Measurements from ENCODE around the gene CNTD1.

Gene CNTD1

DNA sequence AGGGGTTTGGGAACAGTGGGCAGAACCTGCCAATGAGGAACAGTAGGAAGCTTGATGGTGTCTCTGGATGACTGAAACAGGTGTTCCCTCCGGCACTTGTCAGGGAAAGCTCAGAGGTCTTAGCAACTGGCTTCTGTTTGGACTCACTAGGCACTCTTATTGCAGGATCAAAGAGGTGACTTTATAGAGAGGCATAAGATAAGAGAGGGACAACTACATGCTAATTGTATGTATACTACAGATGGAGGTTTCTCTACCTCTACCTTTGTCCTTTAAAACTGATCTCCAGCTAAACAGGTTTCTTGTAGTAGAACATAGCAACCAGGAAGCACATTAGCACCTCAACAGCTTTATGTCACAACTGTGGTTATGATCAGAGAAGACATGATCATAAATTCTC is 7.6 kb downstream of the CNTD1 start:
- no peak for DNase-seq

DNA sequence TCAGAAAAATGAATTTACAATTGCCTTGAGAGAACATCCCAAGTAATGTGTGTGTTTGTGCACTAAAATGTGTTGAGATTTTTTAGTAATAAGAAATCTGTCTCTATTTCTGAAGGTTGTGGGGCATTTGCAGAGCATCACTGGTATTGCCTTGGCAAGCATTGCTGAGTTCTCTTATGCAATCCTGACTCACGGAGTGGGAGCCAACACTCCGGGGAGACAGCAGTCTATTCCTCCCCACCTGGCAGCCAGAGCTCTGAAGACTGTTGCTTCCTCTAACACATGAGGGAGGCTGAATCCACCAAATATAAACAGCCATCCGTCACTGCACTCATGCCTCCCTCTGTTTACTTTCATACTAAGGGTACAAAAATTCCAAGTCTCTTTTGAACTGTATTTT is 10.6 kb downstream of the CNTD1 start:
- DNase-seq: no peak

DNA sequence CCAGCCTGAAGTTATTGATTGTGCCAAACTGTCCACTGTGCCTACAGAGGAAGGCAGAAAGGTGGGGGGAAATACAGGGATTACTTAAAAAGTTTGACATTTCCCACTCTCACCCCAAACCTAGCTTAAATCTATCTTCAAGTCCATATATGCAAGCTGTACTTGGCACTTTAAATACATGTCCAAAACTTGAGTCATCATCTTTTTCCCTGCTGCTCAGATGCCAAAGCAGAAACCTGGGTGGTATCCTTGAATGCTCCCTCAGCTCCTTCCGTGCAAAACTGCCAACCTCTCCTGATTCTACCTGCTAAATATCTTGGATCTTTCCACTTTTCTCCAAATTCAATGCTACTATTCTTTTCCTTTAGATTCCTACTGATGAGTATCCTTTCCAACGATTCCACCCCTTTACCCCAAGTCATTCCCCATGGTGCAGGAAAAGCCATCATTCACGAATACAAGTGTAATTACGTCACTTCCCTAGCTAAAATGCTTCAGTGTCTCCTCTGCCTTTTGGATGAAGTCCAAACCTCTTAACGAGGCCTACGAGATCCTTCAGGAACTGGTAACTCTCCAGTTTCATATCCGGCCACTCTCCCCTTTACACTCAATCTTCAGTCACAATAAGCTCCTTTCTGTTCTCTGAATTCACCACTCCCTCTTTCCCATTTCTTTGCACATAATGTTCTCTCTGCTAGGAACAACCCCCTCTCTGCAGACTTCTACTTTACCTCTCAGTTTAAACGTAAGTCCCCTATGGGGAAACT is 16.2 kb downstream of the CNTD1 start:
- no peak for DNase-seq

DNA sequence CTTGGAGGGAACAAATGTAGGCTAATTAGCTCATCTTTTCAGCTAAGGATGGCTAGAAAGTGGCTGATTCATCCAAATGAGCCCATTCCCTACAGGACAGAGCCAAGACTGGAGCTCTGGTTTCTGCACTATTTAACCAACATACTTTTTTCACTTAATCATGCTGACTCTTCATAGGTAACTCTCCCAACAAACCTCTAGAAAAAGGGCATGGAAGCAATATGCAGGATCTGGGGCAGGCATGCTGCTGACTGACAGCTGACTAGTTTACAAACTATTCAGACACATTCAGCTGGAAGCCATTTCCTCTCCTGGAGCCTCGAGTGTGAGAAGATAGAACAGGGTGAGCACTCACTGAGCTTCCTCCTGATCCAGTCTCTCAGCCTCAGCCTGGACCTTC is 19.2 kb downstream of the CNTD1 start:
- DNase-seq: no peak

DNA sequence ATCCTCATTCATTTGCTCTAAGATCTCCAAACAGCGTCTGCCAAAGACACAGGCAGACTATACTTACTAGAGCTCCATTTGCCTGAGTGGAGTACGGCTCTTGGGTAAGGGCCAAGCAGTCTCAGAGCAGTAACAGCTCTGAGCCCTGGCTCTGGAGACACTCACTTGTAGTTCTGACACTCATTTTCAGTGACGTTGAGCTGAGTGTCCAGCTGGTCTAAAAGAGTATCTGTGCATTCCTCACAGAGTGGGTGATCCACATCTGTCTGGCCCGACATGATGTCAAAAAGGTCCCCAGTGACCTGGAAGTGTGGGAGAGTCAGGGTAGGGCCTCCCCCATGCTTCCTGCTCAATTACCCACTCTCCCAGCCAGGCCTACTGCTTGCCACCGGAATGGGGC is 19.7 kb downstream of the CNTD1 start:
- no peak for DNase-seq

DNA sequence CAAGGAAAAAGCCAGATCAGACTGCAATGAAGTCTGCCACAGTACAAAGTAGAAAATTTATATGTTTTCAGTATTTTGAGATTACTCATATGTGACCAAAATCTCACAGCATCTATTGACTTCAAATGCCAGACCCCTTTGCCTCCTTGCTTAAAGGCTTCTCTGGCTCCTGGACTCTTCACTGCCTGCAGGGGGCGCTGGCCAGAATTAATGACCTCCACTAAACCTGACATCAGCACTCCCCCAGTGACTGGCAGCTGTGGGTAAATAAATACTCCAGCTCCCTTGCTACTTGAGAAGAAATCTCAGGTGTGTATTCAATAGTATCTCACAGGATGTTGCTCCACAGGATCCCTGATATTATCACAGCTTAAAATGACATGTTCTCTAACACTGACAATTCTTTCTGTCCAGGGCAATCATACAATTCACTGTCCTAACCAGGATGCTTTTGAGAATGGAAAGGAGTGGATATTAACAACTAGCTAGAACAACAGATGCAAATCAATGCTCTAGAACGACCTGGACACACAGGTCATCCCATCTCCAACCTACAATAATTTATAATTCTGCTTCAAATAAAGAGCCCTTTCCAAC is 21.4 kb downstream of the CNTD1 start:
- peak; percentile 38 for DNase-seq

DNA sequence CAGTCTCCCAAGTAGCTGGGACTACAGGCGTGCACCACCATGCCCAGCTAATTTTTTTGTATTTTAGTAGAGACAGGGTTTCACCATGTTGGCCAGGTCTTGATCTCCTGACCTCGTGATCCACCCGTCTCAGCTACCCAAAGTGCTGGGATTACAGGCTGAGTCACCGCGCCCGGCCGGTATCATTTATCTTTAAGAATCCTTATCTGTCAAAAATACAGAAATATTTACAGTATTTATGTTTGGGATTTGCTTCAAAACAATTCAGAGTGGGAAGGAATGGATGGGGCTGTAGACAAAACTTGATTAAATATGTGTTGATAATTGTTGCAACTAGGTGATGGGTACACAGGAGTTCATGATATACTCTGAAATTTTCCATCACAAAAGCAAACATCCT is 22.5 kb downstream of the CNTD1 start:
- no peak for DNase-seq

DNA sequence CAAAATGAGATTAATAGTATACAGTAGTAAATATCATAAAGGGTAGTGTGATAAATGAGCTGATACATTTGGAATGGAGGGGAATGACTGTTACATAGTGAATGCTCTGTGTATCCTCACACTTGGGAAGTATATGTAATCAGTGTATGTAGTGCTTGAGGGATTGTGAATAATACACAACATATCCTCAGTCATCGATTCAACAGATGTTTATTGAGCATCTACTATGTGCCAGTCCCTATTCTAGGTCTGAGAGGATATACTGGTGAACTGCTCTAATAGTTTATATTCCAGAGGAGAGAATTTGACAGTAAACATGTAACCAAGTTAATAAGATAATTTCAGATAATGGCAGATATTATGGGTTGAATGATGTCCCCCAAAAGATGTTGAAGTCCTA is 28.8 kb downstream of the CNTD1 start:
- no peak for DNase-seq

DNA sequence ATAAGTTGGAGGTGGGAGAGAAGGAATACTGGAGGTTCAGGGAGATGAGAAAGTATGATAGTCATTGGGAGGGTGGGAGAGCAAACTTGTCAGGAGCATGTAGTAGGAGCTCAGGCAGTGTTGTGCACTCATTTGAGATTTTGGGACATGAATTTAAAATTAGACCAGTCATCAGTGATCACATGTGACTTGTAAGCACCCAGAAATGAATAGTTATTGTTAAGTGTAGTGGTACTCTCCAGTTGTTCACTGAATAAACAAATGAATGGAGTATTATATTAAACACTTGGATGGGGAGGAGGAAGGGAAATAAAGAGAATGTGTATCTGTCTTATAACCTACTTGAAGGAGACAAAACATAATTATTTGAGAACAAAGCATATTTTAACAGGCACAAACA is 32.3 kb downstream of the CNTD1 start:
- no peak for DNase-seq

DNA sequence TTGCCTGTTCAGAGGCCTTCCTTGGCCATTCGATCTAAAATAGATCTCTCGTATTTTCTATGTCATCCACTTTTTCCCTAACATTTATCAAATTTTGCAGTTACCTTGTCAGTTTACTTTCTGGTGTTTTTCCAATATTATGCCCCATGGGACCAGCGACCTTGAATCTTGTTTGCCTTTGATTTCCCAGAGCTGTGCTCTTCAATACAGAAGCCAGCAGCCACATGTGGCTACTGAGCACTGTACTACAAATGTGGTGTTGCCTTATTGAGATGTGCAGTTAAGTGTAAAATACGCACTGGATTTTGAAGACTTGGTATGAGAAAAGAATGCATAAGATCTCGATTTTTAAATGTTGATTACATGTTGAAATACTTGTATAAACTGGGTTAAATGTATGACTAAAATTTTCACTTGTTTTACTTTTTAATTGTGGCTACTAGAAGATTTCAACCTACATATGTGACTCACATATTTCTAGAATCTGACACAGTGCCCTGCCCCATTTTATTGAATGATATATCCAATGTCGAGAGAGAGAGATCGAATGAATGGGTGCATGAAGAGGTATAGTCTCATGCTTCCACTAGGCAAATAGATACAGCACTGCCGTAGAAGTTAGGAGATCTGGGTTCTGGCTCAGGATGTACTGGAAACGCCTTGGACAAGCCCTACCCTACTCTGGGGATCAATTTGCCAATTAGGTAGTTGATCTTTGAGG is 33.7 kb downstream of the CNTD1 start:
- no peak for DNase-seq

DNA sequence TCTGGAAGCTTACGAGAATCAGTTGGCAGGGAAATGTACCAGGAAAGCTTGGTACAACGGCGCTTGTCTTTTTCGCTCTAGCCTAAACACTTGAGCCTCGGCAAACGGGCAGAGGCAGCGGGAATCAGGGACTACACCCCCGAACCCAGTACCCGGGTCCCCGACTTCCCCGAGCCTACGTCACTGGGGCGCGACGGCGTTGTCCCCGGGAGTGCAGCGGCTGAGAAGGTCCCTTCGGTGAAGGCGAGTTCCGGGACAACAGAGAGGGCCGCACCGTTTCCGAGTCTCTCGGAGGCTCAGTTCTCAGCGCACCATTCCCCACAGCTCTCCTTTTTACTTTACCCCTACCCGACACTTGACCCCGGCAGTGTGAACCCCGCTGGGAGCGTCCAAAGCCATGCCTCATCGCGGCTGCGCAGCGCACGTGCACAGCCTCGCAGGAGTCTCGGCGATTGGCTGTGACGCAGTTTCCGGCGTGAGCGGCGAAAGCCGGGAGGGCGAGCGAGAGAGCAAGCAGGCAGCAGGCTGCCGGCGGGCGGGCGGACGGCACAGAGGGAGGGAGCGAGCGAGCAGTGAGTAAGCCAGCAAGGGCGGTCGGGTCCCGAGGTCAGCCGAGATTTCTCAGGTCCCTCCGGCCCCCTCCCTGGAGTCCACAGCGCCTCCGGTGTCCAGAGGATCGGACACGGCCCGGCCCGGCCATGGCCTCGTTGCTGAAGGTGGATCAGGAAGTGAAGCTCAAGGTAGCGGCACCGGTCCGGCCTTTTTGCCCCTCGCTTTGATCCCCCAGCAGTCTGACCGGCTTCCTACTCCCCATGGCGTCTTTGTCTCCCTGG is 34.5 kb downstream of the CNTD1 start, which contains the start of gene PSME3:
Gene PSME3, plus strand, starts transcription at position 464 of the 833 bp plus-strand sequence. Its CDS starts 235 bp downstream, at position 699.
- peak; percentile 85 for DNase-seq

DNA sequence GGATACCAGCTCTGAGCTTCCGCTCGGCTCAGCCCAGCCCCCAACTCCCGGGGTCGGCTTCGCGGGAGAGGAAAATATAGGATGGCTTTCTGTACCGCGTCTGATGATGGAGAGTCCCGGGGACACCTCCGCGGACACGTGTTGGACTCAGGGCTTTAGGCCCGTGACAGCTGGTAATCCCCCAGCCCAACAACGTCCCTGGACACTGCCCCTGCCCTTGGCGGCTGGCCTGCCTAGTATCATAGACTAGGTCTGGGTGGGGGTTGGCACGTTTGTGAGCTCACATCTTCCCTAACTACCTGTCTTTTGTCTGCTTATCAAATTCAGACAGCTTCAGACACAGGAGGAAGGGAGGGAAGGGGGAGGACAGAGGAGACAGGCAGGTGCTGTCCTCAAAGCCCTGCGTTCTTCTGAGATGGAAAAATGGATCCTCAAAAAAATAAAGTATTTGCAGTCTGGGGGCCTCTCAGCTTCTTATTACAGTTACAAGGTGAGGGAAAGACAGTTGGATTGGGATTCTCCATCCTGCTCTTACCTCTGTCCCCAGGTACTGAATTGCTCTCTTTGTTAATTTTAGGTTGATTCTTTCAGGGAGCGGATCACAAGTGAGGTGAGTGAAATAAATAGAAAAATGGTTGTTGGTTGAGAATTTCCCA is 35.2 kb downstream of the CNTD1 start:
- DNase-seq: no peak

DNA sequence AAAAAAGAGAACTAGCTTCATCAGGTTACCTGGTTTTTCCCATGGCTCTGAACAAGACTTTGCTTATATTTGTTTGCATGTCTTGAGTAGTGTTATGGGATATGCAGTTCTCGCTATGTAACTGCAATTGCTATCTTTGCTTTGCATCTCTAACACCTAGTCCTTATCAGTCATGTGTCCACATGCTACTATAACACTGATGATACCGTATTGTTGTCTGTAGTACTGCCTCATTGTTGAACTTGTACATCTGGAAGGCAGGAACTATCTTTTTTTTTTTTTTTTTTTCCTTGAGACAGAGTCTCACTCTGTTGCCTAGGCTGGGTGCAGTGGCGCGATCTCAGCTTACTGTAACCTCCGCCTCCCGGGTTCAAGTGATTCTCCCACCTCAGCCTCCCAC is 37.1 kb downstream of the CNTD1 start:
- no peak for DNase-seq

DNA sequence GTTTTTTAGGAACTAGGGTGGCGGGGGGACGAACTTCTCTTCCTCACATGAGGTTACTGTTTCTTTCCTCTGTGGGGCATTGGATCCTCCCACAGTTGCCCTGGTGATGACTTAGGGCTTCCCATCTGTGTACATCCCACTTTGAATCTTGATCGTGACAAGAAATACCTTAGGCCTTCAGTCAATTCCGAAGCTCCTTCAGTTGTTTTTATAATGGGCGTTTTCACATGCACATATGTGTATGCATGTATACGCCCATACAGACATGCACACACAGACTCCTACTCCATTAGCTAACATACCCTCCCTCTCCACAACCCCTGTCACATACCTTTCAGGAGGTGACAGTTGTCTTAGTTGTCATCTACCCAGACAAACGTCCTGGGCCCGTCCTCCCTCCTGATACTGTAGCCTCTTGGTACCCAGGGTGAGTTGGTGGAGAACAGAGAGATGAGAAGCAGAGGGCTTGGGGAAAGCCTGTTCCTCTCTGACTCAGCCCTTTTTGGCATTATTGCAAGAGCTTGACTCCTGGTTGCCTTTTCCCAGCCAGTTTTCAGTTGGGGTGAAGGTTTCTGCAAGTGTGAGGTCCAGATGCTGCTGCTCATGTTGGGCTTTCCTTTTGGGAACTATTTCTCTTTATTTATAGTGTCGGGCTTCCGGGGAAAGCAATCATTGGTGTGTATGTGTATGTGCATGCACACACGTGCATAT is 43.5 kb downstream of the CNTD1 start:
- no peak for DNase-seq

DNA sequence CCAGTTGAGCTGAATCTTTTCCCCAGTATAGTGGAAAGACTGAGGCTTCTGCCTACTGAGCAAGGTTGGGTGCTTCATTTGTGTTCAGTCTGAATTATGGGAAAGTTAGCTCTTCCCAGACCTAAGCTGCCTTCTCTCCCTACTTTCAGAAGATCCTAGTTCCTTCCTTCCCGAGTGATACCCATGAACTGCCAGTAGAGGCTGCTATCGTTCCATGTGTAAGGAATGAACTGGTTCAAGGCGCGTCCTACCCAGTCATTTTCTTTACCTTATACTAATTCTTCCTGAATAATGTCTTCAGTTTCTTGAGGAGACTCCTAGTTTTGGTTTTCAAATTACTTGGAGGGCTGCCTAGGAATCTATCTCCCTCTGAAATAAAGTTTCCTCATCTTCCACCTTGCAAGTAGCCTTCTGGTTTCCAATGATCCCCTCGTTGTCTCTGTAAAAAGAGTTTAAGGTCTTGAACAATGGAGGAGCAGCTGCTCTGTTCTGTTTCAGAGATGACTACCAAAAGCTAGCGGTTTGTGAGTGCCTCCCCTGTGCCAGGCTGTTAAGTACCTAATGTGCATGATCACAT is 44.8 kb downstream of the CNTD1 start:
- no peak for DNase-seq

DNA sequence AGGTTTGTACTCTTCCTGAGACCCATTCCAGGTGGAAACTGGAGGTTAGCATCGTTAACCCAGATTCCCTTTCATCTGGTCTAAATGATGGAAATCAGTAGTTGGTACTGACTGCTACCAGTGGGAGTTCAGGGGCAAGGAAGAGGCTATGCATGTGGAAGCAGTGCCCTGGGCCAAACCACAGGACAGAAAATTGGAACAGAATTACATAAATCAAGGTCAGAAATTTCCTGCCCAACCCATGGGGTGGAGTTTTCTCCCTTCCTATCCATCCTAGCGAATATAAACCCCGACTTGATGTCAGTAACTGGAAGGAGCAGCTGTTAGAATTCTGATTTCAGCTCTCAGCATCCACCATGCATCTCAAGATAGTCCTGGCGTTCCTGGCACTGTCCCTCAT is 45.6 kb downstream of the CNTD1 start, which contains the start of gene AOC2:
Gene AOC2, plus strand, starts transcription at position 310 of the 400 bp plus-strand sequence. Its CDS starts 47 bp downstream, at position 357.
- no peak for DNase-seq

DNA sequence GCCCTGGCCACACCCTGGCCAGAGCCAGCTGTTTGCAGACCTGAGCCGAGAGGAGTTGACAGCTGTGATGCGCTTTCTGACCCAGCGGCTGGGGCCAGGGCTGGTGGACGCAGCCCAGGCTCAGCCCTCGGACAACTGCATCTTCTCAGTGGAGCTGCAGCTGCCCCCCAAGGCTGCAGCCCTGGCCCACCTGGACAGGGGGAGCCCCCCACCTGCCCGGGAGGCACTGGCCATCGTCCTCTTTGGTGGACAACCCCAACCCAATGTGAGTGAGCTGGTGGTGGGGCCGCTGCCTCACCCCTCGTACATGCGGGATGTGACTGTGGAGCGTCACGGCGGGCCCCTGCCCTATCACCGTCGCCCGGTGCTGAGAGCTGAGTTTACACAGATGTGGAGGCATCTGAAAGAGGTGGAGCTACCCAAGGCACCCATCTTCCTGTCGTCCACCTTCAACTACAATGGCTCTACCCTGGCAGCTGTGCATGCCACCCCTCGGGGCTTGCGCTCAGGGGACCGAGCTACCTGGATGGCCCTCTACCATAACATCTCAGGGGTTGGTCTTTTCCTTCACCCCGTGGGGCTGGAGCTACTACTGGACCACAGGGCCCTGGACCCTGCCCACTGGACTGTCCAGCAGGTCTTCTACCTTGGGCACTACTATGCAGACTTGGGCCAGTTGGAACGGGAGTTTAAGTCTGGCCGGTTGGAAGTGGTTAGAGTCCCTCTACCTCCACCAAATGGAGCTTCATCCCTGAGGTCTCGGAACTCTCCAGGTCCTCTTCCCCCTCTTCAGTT is 46.3 kb downstream of the CNTD1 start:
- no peak for DNase-seq

DNA sequence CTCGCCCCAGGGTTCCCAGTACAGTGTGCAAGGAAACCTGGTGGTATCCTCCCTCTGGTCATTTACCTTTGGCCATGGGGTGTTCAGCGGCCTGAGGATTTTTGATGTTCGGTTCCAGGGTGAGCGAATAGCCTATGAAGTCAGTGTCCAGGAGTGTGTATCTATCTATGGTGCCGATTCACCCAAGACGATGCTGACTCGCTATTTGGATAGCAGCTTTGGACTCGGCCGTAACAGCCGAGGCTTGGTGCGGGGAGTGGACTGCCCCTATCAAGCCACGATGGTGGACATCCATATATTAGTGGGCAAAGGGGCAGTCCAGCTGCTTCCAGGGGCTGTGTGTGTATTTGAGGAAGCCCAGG is 46.9 kb downstream of the CNTD1 start:
- DNase-seq: no peak

DNA sequence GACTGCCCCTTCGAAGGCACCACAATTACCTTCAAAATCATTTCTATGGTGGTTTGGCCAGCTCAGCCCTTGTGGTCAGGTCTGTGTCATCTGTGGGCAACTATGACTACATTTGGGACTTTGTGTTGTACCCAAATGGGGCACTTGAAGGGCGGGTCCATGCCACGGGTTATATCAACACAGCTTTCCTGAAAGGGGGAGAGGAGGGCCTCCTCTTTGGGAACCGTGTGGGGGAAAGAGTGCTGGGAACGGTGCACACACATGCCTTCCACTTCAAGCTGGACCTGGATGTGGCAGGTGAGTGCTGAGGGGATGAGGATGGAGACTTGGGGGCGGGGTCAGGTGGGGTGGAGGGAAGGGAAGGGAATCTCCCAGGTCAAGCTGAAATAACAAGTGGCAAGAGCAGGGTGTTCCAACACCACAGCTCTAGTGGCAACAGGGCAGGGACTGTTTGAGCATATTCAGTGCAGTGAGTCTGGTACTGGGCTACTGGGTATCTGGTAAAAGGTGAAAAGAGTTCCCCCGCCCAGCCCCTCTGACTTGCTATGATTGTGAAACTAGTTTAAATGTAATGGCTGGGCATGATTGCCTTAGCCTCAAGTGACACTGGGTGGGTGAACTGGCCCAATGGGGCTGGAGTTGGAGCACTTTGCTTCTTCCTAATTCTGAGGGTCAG is 47.4 kb downstream of the CNTD1 start:
- no peak for DNase-seq

Data from SHP77 treated with DMSO at 0.1 percent for 48 hours (cell line).